NCI-H187 treated with DMSO at 0.1 percent for 48 hours (cell line): ENCODE measurements around the gene ZNF697.
A peak's percentile ranks its signal among the peaks of the same experiment; 100 is the strongest.
"Not testable (repeated sequence)": the region's sequence is repeated elsewhere in the genome, so short reads cannot be mapped to it uniquely, and the experiment has no call there.

Experiments used
- DNase-seq: peaks from one replicate; lab custom pipeline; 2025; lab: John Stamatoyannopoulos, UW

ZNF697 gene

DNA sequence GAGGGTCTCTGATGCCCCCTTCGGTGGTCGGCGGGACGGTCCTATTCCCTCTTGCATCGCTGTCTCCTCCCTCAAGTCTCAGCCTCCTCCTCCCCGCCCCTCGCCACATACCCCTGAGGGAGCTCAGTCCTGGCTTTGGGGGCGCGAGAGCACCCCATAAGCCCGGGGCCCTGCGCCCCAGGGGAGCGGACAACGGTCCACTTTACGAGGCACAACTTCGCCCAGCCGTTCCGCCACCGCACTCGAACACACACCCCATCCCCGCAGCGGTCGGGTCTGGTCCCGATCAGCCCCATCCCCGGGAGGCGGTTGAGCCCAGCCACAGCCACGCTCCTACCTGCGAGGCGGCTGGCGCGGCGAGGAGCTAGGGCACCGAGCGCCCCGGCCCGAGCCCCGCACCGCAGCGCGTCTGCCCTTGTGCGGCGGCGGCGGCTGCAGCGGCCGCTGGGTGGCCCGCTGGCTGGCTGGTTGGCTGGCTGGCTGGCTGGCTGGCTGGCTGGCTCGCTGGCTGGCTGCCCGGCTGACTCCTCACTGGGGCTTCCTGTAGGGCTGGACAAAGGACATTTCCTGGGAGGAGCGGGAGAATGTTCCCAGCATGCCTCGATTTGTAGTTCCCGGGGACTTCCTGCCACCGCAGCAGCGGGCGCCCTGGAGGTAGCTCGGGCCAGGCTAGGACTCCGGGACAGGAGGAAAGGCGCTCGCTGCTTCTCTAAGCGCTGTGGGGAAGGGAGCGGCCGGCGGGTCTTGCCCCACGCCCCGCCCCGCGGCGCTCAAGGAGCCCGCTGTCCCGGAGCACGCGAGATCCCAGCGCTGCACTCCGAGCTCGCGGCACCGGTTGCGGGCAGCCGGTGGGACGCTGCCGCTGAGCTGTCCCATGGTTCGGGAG lies at the start of gene ZNF697:
Gene ZNF697, minus strand, starts transcription at position 533 of the 886 bp plus-strand sequence. CDS start 22,166 bp downstream, outside the sequence.
- DNase-seq: peak; percentile 69

DNA sequence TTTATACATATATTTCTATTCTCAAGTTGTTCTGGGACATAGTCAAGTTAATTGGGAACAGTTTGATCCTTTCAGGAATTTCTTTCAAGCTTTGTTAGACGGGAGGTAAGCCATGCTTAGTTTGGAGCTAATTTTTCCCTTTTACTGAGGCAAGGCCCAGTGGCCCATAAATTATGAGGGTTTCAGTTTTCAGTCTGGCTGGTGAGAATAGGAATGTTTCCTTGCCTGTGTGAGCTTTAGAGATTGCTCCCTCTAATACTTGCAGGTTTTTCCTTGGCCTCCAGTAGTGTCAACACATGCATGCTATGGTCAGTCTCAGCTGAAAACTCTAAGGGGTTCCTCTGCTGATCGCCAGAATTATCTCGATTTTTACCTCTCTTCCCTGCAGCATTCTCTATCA lies 49.5 kb upstream of the ZNF697 start:
- no peak for DNase-seq

DNA sequence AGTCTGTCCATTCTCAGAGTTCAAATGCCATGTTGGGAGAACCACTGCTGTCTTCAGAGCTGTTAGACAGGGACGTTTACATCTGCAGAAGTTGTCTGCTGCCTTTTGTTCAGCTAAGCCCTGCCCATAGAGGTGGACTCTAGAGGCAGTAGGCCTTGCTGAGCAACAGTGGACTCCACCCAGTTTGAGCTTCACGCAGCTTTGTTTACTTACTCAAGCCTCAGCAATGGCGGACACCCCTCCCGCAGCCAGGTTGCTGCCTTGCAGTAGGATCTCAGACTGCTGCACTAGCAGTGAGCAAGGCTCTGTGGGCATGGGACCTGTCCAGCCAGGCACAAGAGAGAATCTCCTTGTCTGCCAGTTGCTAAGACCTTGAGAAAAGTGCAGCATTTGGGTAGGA lies 48.8 kb upstream of the ZNF697 start:
- not testable (repeated sequence) for DNase-seq

- no peak for DNase-seq
Measured at GRCh38 chr1:119689511-119689910, 41.4 kb upstream of the ZNF697 start.

DNA sequence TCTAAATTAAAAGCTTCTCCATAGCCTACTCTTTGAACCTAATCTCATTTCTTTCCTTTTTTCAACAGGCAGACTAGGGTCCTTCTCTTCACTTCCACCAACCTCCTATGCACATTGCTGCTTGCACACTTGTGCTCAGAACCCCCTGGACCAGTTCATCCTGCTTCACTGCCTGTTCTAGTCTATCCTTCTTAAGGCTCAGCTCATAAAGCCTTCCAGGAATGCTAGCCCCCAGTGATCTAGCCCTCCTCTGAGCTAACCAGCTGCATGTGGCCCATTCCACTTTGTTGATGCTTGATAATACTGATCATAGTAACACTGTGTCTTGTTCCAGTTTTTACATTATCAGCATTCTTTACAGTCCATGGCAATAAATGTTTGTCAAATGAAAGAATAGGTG lies 40.7 kb upstream of the ZNF697 start:
- no peak for DNase-seq

- DNase-seq: no peak
Measured at GRCh38 chr1:119687434-119688079, 39.5 kb upstream of the ZNF697 start.

- DNase-seq: no peak
Measured at GRCh38 chr1:119686661-119687060, 38.6 kb upstream of the ZNF697 start.

GRCh38 chr1:119683893-119684292 lies 35.8 kb upstream of the ZNF697 start:
- DNase-seq: no peak

GRCh38 chr1:119682141-119682540 lies 34.1 kb upstream of the ZNF697 start:
- no peak for DNase-seq

GRCh38 chr1:119681560-119681959 lies 33.5 kb upstream of the ZNF697 start:
- no peak for DNase-seq

DNA sequence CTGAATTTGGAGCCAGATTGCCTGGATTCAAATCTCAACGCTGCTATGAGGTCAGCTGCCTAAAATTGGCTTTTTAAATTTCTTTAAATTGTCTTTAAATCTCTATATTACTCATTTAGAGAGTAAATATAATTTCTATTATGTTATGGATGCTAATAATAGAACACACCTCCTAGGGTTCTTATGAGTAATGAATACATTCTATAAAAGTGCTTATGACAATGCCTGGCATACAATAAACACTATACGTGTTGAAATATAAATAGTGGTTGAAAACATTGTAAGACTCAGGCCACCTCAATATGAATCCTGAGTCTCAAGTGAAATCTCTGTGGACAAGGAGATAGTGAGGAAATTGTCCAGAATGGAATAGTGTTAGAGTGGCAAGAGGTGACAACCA lies 32.7 kb upstream of the ZNF697 start:
- DNase-seq: no peak

- DNase-seq: no peak
Measured at GRCh38 chr1:119680193-119680592, 32.1 kb upstream of the ZNF697 start.

GRCh38 chr1:119679223-119679622 lies 31.2 kb upstream of the ZNF697 start:
- no peak for DNase-seq

DNA sequence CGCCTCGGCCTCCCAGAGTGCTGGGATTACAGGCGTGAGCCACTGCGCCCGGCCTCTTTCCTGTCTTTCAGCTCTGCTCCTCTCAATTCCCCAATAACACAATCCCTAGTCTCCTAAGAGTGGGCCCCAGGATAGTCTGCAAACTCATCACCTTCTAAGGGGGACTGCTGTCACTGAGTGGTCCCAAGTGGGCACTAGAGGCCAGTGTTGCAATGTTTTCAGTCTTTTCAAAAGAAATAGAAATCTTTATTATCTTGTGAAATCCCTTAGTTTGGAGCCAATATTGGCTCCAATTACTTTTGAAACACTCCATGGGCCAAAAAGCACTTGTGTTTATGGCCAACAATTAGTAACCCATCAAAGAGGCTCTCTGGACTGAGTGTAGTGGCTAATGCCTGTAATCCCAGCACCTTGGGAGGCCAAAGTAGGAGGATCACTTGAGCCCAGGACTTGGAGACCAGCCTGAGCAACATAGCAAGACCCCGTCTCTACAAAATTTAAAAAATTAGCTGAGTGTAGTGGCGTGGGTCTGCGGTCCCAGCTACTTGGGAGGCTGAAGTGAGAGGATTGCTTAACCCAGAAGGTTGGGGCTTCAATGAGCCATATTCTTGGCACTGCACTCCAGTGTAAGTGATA lies 28.6 kb upstream of the ZNF697 start:
- no peak for DNase-seq

GRCh38 chr1:119675349-119676345 lies 27.6 kb upstream of the ZNF697 start:
- peak; percentile 8 for DNase-seq

DNA sequence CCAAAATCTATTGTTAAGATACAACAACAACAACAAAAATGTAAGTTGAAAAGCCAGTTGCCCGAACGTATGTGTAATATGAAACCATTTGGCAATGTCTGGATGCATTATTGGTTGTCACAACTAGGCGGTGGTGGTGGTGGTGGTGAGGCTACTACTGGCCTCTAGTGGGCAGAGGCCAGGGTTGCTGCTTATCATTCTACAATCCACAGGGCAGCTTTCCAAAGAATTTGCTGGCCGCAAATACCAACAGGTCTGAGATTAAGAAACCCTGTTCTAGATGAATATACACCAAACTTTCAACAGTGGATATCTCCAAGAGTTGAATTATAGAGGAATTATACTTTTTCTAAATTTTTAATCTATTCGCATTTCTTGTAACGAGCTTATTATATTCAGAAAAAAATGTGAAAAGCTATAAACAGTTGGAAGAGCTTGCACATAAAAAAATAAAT lies 26.8 kb upstream of the ZNF697 start:
- no peak for DNase-seq

GRCh38 chr1:119674111-119674526 lies 26.1 kb upstream of the ZNF697 start:
- DNase-seq: no peak

DNA sequence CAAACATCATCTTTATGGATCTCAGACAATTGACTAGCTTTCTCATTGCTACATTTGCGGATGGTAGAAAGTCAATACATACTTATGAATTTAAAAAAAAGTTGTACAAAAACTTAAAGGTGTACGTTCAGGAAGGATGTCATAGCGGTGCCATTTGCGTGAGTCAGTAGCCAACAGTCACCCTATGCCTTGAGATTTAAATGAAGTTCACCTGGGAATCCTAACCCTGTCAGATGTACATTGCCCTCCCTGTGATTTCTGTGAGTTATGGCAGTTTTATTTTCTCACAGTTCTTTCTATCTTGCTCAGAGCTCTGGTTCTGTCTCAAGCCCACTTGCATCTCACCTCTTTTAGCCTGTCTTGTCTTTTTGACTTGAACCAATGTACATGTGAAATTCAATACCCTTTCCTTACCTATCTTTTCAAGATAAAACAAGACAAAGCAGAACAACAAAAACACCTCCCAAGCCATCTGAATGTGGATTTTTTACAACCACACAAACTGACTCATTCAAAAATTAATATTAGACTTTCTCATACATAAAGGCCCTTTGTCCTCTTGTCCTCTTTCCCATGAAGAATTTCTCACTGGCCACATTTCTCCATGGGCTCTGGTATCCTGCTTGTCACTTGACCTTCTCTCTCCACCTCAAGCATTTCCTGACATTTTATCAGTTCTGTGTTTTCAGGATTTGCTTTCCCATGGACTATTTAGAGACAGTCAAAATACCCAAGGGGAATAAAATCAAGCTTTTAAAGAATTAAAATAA lies 25.3 kb upstream of the ZNF697 start:
- DNase-seq: no peak

DNA sequence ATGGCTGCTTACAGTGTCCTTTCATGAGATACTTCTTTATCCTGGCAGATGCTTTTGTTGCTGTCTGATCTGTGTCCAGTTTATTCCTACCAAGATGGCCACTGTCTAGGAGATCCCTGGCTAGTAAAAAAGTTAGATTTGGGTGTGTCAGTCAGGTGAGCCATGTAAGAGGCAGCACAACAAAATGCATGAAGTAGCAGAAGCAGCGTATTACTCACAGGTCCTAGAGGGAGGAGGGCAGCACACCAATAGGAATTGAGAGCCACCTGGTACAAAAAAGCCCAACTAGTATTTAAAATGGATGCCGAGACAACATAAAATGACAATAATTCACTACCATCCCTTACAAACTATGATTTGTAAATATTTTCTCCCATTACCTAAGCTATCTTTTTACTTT lies 22.8 kb upstream of the ZNF697 start:
- no peak for DNase-seq

DNA sequence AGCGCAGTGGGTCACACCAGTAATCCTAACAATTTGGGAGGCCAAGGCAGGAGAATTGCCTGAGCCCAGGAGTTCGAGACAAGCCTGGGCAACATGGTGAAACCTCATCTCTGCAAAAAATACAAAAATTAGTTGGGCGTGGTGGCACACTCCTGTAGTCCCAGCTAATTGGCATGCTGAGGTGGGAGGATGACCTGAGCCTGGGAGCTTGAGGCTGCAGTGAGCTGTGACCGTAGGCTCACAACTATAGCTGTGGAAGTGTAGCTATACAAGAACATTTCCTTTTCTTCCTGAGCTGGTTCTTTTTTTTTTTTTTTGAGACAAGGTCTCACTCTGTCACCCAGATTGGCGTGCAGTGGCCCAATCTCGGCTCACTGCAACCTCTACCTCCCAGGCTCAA lies 19.1 kb upstream of the ZNF697 start:
- DNase-seq: no peak

DNA sequence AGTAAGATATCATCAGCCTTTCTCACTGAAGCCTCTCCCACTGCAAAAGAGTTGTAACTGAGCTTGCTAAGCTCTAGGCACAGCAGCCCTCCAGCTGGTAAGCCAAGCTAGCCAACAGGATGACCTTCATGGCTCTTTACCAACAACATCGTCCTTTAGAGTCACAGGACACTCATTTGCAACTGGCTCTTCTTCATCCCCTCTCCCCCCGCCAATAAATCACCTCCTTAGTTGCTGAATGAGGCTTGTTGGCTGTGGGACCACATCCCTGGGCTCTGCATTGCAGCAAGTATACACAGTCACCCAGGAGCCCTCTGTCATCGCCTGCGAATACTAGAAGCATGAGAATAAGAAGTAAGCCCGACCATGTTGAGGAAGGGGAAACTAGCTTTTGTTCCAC lies 16.0 kb upstream of the ZNF697 start:
- no peak for DNase-seq
